B cell (primary cell): ENCODE data around the gene NAGPA.

ENCODE experiments used
- CTCF ChIP-seq: fragments of 200-600 bp; IDR thresholded peaks from one replicate; pipeline ENCODE4 v1.8.0; 2022; ENCODE audit warnings: antibody characterized with exemption, mild to moderate bottlenecking
- EZH2 ChIP-seq: IDR thresholded peaks from 2 replicates; pipeline ENCODE4 v1.6.1; 2012; ENCODE audit warnings: borderline replicate concordance, low read depth, mild to moderate bottlenecking, moderate library complexity, low read length; ENCODE audit not compliant: insufficient read depth, poor library complexity, severe bottlenecking

- TF ChIP-seq CTCF (no peak), EZH2 (no peak)
These were observed 6.0 kb downstream of the NAGPA start for GRCh38 chr16:5027575-5028235.
